G401.6 (cell line): ENCODE data around the gene PTPRT.

ENCODE experiments used
- FAIRE-seq: peaks from 2 replicates; lab custom pipeline; 2012; peaks lifted over from hg19 to GRCh38; lab: Jason Lieb, UNC

Gene PTPRT

DNA sequence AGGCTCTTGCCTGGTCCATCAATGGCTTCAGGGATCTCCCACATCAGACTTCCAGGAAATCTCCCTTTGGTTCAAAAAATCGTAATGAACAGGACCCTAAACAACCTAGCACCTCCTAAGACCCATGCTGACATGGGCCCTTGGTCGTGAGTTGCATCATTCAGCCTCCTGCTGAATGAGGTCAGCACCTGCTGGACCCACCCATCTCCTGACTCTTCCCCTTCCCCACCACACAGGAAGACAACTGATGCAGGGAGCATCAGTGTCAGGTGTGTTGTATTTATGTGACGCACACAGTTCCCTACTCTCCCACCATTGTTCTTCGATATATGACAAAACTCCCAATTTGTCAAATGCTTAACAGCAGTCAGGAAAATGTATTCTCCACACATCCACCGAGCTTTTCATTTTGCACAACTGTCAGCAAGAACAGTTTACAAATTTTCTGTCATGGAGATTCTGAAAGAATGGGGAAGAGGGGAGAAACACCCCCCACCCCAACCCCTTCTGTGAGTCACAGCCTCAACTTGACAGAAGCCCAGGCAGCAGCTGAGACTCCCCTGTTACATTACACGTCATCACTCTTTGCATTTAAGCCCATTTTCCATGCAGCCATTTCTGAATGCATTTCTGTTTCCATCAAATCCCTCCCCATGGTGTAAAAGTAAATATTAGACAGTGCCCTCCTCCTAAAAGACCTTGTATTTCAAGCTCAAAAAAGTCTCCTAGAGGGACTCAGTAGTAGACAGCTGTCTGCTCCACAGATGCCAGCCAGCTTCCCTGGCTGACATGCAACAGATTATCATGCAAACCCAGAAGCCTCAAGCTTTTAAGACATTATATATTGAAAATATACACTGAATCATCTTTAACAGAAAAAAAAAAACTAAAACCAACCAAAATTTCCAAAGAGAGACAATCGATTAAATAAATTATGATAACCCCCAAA, 577.5 kb downstream of the PTPRT start:
- FAIRE-seq, result no peak

DNA sequence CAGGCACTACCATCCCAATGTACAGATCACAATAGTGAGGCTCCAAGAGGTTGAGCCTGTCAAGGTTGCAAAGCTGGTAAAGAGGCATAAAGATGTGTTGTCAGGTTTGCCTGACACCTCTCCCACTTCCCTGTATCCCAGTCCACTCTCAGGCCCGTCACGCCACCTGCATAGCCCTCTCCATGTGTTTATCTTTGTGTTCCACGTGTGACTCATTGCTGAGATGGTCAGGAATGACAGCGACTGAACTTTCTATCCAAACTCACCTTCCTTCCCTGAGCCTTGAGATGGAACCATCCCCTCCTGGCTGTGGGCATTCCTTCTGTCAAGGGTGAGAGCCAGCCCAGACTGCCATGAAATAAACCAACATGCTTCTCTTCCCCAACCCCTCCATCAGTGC, 578.3 kb downstream of the PTPRT start:
- FAIRE-seq, result no peak

DNA sequence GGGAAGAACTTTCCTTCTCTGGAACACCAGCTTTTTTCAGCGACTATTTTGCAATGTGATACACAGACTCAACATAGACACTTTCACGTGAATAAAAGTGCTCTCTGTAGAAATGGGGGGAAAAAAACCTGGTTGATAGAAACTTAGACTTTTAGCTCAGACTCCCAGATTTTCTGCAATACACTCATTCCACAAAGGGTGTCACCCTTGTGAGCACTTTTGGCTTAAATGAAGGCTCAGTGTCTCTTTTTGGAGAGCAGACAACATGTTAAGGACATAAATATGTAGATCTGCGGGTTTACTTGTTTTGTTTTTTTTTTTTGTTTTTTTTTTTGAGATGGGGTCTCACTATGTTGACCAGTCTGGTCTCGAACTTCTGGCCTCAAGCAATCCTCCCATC, 579.6 kb downstream of the PTPRT start:
- no peak for FAIRE-seq

DNA sequence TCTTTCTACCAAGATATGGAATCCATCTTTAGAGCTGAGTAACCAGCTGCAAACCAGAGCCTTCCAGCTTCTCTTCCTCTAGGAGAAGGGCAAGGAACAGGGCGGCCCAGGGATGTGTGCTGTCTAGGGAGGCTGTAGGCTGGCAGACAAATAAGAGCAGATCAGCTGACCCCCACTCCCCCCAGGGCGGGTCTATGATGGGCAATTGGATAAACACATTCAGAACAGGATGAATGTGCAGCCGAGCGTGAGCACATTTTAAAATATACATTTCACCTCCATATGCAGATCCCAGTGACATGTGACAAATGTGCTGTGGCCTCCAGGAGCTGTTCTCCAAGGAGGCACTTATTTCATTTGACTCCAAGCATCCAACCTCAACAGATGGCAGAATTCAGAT, 580.1 kb downstream of the PTPRT start:
- no peak for FAIRE-seq

DNA sequence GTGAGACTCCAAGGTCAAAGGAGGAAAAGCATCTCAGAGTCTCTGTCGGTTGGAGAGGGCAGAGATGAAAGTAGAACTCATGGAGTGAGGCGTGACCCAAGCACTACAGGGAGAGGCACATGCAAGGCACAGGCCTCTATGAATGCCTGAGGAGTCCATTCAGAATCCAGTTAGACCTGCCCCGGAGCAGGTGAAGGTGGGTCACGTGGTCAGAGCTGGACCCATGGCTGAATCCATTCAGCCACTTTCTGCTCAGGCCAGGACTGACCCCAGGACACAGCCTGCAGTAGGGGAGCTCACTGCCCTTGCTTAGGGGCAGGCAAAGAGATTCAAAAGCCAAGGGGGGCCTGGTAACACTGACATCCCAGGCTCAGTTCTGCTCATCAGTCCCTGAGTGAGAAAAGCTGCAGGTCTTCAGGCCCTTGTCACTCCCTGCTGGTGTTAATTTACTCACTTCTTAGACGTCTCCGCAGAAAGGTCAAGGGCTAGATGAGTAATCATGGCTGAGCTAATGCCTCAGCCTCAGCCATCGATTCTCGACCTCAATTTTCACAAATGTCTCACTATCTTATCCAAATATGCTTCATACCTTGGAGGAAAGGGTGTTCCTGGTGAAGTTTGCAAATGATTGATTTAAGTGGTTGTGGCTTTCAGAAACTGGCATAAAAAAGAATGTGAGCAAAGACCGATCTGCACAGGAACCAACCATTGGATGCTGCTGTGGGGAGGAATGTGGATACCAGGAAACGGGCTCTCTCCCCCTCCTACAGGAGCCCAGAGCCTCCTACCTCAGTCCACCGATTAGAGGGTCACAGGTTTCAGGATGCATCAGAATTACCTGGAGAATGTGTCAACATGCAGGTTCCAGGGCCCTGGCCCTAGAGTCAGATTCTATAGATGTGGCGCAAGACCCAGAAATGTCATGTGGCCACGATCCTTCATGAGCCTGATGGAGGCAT, 584.4 kb downstream of the PTPRT start:
- no peak for FAIRE-seq

DNA sequence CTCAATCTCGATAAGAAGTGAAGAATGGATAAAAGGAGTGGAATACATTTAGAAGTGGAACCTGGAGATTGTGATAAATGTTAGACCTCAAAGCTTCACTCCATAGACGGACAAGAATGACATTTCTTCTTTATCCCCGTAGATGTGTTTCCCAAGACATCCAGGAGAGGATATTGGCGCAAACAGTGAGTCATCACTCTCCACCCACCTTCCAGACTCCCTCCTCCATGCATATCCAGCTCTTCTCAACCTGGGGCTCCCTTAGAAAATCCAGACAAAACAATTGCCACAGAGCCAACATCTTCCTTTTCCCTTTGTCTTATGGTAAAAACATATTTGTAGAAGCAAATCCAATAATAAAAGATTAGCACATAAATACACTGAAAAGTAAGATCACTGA, 586.1 kb downstream of the PTPRT start:
- FAIRE-seq, result no peak

DNA sequence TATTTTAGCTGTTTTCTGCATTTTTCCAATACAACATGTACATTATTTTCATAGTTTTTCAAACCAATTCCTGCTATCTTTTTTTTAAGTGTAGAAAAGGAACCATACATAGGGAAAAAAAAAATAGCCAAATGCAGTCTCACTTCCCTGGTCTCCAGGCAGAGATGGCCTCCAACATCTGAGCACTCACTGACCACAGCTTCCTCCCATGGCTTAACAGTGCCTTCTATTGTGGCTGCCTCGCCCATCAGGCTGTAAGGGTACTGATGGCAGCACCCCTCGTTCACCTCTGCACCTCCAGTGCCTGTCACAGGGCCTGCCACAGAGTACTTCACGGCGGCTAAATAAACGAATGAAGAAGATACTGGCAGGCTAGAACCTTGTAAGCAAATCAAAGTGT, 591.1 kb downstream of the PTPRT start:
- FAIRE-seq, result no peak

DNA sequence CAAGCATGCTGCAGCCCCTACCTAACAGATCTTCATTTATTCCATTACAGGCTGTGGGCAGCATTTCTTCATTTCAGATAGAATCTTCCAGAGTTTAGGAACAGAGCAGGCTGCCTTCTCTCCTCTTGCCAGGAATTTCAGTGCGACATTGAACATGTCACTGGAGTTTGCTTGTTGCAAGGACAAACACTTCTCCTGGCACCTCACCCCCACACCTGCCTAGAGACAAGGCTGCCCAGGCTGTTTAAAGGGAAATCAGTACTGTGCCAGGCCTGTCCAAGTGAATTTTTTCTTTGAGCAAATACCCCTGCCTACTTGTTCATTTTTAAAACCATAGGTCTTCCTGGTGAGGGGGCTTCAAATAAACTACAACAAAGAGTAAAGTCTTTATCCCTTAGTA, 594.1 kb downstream of the PTPRT start:
- no peak for FAIRE-seq

DNA sequence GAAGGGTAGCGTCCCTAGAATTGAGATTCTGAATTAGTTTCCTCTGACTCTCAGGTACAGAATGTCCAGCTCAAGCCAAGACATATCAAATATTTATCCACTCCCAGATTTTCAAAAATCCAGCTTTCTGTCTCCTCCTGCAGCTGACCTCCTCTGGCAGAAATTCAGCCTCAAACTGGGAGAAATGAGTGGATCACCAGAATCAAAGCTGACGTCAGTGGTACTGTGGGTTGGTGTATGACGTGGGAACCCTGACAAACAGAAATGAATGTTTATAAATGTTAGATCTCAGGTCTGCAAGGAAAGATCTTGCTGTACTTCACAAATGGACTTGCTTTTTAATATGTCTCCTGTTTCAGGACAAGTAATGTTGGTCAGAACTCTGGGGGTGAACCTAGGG, 595.0 kb downstream of the PTPRT start:
- no peak for FAIRE-seq

DNA sequence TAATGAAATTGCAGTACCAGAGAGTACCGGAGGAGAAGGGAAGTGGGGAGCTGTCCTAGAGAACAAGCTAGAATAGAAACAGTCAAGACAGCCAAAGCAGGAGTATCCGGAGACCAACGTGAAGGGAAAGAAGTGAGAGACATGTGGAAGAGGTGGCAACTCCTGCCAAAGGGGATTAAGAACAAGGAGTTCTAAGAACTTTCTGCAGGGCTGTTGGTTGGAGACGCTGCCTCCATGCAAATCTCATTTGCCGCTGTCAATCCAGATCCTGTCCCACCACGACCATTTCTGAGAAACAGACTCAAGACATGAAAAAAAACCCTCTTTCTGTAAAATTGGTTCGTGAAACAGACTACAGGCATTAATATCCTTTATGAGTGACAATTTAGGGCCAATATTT, 595.7 kb downstream of the PTPRT start:
- FAIRE-seq, result no peak

DNA sequence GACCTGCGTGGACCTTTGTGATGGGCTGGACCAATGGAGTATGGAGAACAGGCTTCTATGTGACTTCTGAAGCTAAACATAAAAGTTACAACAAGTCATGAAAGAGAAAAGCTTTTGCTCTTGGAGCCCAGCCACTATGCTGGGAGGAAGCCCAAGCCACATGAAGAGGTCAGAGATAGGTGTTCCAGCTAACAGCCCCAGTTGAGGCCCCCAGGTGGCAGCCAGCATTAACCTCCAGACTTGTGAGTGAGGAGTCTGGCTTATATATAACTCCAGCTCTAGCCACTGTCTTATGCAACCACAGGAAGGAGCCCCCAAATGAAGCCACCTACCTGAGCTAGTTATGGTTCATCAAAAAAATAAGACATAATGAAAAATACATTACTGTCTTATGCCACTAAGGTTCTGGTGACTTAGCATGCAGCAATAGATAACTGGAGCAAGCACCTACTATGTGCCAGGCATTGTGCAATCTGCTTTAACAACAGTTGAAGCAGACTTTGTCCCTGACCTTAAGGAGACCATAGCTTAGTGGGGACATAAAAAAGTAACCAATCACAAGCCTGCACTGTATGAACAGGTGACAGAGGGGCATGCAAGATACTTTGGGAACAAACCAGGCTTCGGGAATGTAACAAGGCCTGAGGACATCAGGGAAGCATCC, 599.6 kb downstream of the PTPRT start:
- FAIRE-seq, result no peak

DNA sequence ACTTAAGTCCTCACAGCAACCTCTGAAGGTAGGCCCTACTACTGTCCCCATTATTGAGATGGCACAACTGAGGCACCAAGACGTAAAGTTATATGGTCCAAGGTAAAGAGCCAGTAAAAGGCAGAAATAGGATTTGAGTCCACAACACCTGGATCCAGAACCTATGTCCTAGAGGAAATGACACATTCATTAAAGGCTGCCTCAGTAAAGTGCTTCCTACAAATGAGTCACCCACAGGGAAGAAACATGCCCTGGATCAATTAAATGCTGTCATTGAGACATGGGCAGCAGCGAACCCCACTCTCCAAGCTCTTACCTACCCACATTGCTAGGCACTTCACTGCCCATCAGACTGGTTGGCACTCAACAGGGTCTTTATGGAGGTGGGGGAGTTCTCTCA, 600.9 kb downstream of the PTPRT start:
- FAIRE-seq, result no peak

DNA sequence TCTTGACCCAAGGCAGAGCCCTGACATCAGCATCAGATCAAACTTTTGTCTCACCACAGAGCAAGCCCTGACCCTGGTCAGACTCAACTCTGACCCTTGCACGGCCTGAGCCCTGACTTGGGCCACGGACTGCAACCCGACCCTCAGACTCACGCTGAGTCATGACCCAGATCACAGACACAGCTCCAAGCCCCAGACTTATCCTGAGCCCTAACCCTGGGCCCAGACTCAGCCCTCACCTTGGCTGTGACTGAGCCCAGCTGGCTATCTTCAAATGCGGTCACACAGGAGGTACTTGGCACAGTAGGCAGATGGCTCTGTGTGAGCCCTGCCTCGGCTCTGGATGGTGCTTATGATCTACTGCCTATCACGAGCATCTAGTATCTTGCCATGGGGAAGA, 602.3 kb downstream of the PTPRT start:
- no peak for FAIRE-seq

DNA sequence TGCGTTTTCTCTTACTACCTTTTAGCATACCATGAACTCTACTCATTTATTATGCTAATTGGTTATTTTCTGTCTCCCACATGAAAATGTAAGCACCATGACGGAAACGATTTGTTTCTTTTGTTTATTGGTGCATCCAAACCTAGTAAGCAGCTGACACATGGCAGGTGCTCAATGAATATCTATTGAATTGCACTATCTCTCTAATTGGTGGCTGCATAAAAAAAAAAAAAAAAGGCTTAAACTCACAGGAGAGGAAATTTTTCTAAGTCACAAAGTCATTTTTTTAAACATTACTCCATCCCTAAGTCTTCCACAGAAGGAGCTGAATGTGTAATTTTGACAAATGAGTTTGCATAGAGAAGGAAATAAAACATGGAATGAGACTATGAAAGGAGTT, 608.4 kb downstream of the PTPRT start:
- FAIRE-seq, result no peak

DNA sequence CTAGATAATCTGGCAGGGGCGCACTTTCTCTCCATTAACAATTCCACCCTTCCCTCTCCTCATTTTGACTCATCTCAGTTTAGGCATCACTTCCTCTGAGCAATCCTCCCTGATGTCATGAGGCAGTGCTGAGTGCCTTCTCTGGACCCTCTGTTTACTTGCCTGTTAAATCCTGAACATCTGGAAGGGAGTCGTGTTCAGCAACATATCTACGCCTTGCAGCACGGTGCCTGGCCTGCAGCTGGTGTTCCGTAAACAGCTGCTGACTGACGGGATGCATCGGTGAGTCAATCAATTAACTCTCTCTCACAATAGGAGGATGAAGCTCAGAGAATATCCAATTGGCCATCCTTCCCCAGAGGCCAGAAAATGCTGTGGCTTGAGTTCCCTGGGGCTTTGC, 613.5 kb downstream of the PTPRT start:
- FAIRE-seq, result no peak

DNA sequence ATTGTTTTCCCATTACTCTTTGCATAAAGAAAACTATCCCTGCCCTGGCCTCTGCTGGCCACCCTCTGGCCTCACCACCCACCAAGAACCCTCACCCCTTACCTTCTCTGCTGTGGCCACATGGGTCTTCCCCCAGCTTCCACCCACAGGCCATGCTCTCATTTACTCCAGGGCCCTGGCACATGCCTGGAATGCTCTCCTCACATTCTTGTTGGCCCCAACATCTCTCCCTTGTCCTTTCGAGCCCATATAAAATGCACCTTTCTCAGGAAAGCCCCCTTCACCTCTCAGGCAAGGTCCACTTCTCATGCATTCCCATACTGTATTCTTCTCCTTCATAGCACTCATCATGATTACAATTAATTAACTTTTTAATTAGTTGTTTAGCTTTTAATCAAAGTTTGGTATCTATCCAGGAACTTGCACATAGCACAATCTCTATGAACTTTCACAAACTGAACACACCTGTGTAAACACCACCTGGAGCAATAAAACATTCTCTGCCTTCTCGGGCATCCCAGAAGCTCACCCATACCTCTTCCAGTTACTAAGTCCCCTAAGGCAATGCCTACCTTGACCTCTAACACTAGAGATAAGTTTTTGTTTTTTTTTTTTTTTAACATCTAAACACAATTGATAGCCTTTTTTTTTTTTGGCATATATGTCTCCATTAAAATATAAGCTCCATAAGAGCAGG, 617.2 kb downstream of the PTPRT start:
- FAIRE-seq, result no peak

DNA sequence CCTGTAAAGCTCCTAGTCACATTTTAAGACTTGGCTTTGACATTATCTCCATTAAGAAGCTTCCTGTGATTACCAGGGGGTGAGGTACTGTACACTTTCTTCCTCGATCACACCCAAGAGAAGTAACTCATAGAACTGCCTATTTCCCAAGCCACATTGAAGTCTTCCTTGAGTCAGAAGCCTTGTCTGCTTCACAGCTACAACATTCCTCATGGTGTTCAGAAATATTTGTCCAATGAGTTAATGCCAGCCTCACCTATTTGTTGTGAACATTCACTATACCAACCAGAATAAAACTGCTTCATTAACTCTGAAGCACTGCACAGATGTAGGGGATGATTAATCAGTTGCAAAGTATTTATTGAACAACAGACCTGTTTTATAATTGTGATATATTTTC, 622.3 kb downstream of the PTPRT start:
- no peak for FAIRE-seq

DNA sequence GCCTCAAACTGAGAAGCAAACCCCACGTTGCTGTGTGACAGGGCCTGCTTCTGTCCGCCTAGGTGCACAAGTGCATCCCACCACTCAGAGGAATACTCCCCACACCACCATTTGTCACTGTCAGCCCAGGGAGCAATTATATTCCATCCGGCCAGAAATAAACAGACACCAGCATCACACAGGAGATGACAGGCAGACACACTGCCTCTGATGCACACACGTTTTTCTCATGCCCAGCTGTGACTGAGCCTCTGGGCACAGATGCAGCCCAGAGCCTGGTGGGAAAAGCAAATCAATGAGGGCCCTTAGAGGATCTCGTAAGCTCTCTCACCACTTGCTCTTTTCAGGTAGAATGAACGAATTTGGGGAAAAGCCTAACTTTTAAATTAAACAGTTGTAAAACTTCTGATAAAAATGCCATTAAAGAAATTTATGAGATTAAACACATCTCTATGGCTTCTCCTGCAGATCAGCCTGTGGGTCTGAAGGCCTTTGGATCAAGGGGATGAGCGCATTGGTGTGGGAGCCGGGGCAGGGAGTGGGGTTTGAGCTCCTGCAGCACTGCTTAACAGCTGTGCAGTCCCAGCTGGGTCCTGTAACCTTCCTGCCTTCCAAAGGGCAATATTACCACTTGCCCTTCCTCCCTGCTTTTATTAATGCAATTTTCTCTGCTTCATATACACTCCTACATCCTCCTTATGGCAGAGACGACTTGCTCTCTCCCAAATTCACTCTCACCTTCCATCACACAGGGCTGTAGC, 624.3 kb downstream of the PTPRT start:
- no peak for FAIRE-seq

DNA sequence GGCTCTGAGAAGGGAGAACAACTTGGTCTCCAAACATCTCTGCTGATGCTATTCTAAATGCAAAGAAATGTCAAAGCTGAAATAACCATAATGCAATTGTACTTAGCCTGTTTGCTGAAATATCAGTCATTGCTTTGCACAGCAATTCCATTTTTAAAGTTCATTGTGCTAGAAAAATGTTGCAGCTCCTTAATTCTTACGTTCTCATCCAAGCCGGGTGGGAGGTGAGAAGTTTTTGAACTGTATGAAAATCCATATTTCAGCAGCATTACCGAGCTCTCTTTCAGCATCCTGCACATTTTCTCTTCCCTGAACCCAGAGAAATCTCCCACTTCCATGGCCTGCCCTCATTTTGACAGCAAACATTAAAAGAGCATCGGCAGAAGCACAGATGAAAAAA, 630.0 kb downstream of the PTPRT start:
- FAIRE-seq, result no peak

DNA sequence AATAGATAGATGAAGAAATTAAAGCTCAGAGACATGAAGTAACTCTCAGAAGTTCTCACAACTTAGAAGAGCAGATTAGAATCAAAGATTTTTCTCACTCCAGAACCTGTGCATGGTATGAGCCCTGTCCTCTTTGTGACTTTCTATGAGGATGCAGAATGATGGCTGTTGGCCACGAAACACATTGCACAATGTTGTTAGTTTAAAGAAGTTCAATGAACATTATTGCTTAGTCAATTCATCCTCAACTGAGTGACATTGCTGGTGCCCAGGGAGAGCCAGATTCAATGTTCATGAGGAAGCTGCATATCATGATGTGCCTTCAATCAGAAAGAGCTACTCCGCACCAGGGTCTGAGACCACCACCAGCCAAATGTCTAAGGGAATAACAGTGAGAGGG, 633.1 kb downstream of the PTPRT start:
- FAIRE-seq, result no peak

DNA sequence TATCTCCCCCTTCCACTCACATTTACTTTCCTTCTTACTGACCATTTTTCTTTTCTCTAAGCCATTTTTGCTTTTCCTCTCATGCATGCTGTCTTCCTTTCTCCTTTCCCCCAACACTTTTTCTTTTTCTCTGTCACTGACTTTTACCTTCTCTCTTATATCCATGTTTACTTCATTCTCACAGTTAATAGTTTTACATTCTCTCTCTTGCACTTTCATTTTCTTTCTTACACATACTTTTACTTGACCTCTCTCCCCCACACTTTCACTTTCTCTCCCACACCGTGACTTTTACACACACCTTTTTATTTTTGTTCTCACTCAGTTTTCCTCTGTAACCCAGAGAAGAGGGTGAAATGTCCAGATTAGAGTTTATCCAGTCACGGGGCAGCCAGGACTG, 636.3 kb downstream of the PTPRT start:
- no peak for FAIRE-seq
